Liver (tissue), 9 donors: ENCODE data around the gene USP2. TPM values are rescaled to one million over a fixed set of nuclear protein-coding genes. Genes with fewer than 3 reads are reported as not detected.

Experiments
- DNase-seq: peaks from one replicate; pipeline ENCODE4 v3.0.0-alpha.2; 2017; ENCODE audit warnings: low spot score
- H3K27ac ChIP-seq, 2 donors: one replicate each; pipeline ENCODE4 v1.7.0; 2013; ENCODE audit warnings: inconsistent platforms in 2 of 2, low read length in 2 of 2, control low read depth in 1 of 2, low read depth in 1 of 2, mild to moderate bottlenecking in 1 of 2
- H3K27me3 ChIP-seq, 4 donors: one replicate each; pipeline versions ENCODE4 v1.6.1 to v1.7.0; 2013; ENCODE audit warnings: low read length in 3 of 4, inconsistent platforms in 1 of 4, mild to moderate bottlenecking in 1 of 4, moderate library complexity in 1 of 4; ENCODE audit not compliant: control insufficient read depth in 4 of 4, insufficient read depth in 4 of 4
- H3K36me3 ChIP-seq, 4 donors: one replicate each; pipeline versions ENCODE4 v1.6.1 to v1.7.0; 2013; ENCODE audit warnings: low read length in 3 of 4, mild to moderate bottlenecking in 3 of 4, low read depth in 1 of 4, moderate library complexity in 1 of 4; ENCODE audit not compliant: control insufficient read depth in 4 of 4, insufficient read depth in 3 of 4
- H3K4me1 ChIP-seq, 4 donors: one replicate each; pipeline versions ENCODE4 v1.6.1 to v1.7.0; 2013; ENCODE audit warnings: low read length in 3 of 4, mild to moderate bottlenecking in 3 of 4, moderate library complexity in 1 of 4; ENCODE audit not compliant: control insufficient read depth in 4 of 4, insufficient read depth in 4 of 4
- H3K4me3 ChIP-seq, 3 donors: one replicate each; pipeline versions ENCODE4 v1.6.1 to v1.7.0; 2013; ENCODE audit warnings: low read length in 3 of 3, control low read depth in 1 of 3, low read depth in 1 of 3, mild to moderate bottlenecking in 1 of 3
- H3K9ac ChIP-seq, 2 donors: one replicate each; pipeline ENCODE4 v1.7.0; 2013; ENCODE audit warnings: low read length in 2 of 2, mild to moderate bottlenecking in 2 of 2, moderate library complexity in 2 of 2, control low read depth in 1 of 2, low read depth in 1 of 2
- H3K9me3 ChIP-seq, 4 donors: one replicate each; pipeline versions ENCODE4 v1.6.1 to v1.7.0; 2013; ENCODE audit warnings: low read length in 3 of 4; ENCODE audit not compliant: control insufficient read depth in 4 of 4
- EGR1 ChIP-seq, 2 donors: IDR thresholded peaks; 2 replicates each; pipeline ENCODE4 v1.6.1; 2016 to 2018; ENCODE audit warnings: antibody characterized with exemption in 2 of 2, low read depth in 2 of 2
- FOXA1 ChIP-seq: IDR thresholded peaks from 2 replicates; pipeline ENCODE4 v1.6.1; 2016; ENCODE audit warnings: antibody characterized with exemption
- FOXA2 ChIP-seq: IDR thresholded peaks from 2 replicates; pipeline ENCODE4 v1.6.1; 2016; ENCODE audit warnings: antibody characterized with exemption
- GABPA ChIP-seq, 2 donors: IDR thresholded peaks in 1 of 2; conservative IDR thresholded peaks in 1 of 2; 2 replicates each; pipeline ENCODE4 v1.6.1; 2016; ENCODE audit warnings: antibody characterized with exemption in 2 of 2, mild to moderate bottlenecking in 1 of 2, moderate library complexity in 1 of 2
- HNF4A ChIP-seq, 2 donors: conservative IDR thresholded peaks; 2 replicates each; pipeline ENCODE4 v1.6.1; 2016; ENCODE audit warnings: antibody characterized with exemption in 2 of 2, mild to moderate bottlenecking in 2 of 2
- HNF4G ChIP-seq: IDR thresholded peaks from 2 replicates; pipeline ENCODE4 v1.6.1; 2016; ENCODE audit warnings: antibody characterized with exemption
- JUND ChIP-seq, 2 donors: IDR thresholded peaks; 2 replicates each; pipeline ENCODE4 v1.6.1; 2016; ENCODE audit warnings: antibody characterized with exemption in 2 of 2
- NR2F2 ChIP-seq: IDR thresholded peaks from 2 replicates; pipeline ENCODE4 v1.6.1; 2016; ENCODE audit warnings: antibody characterized with exemption
- RAD21 ChIP-seq, 2 donors: IDR thresholded peaks; 2 replicates each; pipeline ENCODE4 v1.6.1; 2016; ENCODE audit warnings: antibody characterized with exemption in 2 of 2, mild to moderate bottlenecking in 2 of 2
- RXRA ChIP-seq, 2 donors: IDR thresholded peaks; 2 replicates each; pipeline ENCODE4 v1.6.1; 2017 to 2018; ENCODE audit warnings: antibody characterized with exemption in 2 of 2, mild to moderate bottlenecking in 1 of 2
- SP1 ChIP-seq: IDR thresholded peaks from 2 replicates; pipeline ENCODE4 v1.6.1; 2018; ENCODE audit warnings: antibody characterized with exemption, mild to moderate bottlenecking
- TAF1 ChIP-seq: conservative IDR thresholded peaks from 2 replicates; pipeline ENCODE4 v1.6.1; 2016; ENCODE audit warnings: antibody characterized with exemption, mild to moderate bottlenecking
- YY1 ChIP-seq: IDR thresholded peaks from 2 replicates; pipeline ENCODE4 v1.6.1; 2016; ENCODE audit warnings: antibody characterized with exemption, mild to moderate bottlenecking
- WGBS: extraction: QIAGEN DNeasy Blood & Tissue Kit; methylation state at CpG from one replicate; pipeline ENCODE4 v1.1.7; 2013; 5-methylcytosine and 5-hydroxymethylcytosine counted together
- polyA plus RNA-seq, 2 donors: library from polyadenylated mRNA; stranded (reverse) in 1 of 2; unstranded in 1 of 2; fragments of 200-250 nt in 1 of 2; fragments of >200 nt in 1 of 2; fragmentation: Nextera tagmentation in 1 of 2; extraction: Ambion mirVana in 1 of 2; gene quantifications; one replicate each; pipeline versions ENCODE4 v1.2.1 to v1.2.3, GENCODE V29; 2013 to 2015
- total RNA-seq, 2 donors: library from RNA; depleted of rRNA; stranded (reverse); fragments of >200 nt; gene quantifications; one replicate each; pipeline ENCODE4 v1.2.3, GENCODE V29; 2014
- TF ChIP-seq, protein P1 (sequence below): fragments of 150-350 bp; IDR thresholded peaks from 2 replicates; pipeline ENCODE4 v1.5.1; 2017; ENCODE audit warnings: improper control_type of control experiment, low read depth, low read length; ENCODE audit not compliant: missing input control
- TF ChIP-seq, protein P2 (sequence below): IDR thresholded peaks from 2 replicates; pipeline ENCODE4 v1.6.1; 2016; ENCODE audit warnings: antibody characterized with exemption
- TF ChIP-seq, protein P3 (sequence below): IDR thresholded peaks from 2 replicates; pipeline ENCODE4 v1.6.1; 2016; ENCODE audit warnings: antibody characterized with exemption
- TF ChIP-seq, protein P4 (sequence below): IDR thresholded peaks from 2 replicates; pipeline ENCODE4 v1.6.1; 2016; ENCODE audit warnings: antibody characterized with exemption, mild to moderate bottlenecking
- TF ChIP-seq, protein P5 (sequence below): IDR thresholded peaks from 2 replicates; pipeline ENCODE4 v1.6.1; 2016; ENCODE audit warnings: antibody characterized with exemption
- donor health status: healthy.
- donor health status: healthy.
- donor health status: healthy.
- donor health status: healthy.
- donor health status: healthy.

Gene USP2
- total and polyA plus RNA-seq, 4 donors: 0.65 to 4.4 (median 2.1) TPM

DNA sequence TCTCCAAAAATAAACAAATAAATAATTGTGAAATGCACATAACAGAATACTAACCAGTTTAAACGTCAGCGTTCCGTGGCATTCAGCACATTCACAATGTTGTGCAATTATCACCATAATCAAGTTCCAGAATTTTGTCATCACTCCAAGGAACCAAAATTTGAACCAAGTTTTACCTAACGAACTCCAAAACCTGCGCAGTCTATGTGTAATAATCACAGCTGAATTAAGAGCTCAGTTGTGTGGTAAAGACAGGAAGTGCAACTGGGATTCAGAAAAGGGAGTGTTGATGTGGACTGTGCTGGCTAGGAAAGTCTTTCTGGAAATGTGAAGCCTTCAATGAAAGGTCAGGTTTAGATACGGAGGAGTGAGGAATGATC is 59.1 kb downstream of the USP2 start:
- 50% methylated on average over 6 of the region's 6 CpGs for WGBS
- no peak for DNase-seq
- no peak for TF ChIP-seq FOXA1
- TF ChIP-seq SP1: no peak
- TF ChIP-seq, protein P1, sequence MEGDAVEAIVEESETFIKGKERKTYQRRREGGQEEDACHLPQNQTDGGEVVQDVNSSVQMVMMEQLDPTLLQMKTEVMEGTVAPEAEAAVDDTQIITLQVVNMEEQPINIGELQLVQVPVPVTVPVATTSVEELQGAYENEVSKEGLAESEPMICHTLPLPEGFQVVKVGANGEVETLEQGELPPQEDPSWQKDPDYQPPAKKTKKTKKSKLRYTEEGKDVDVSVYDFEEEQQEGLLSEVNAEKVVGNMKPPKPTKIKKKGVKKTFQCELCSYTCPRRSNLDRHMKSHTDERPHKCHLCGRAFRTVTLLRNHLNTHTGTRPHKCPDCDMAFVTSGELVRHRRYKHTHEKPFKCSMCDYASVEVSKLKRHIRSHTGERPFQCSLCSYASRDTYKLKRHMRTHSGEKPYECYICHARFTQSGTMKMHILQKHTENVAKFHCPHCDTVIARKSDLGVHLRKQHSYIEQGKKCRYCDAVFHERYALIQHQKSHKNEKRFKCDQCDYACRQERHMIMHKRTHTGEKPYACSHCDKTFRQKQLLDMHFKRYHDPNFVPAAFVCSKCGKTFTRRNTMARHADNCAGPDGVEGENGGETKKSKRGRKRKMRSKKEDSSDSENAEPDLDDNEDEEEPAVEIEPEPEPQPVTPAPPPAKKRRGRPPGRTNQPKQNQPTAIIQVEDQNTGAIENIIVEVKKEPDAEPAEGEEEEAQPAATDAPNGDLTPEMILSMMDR: peak; percentile 19
- TF ChIP-seq HNF4A (conservative IDR thresholded peaks at IDR 0.05): no peak
- no peak for TF ChIP-seq FOXA2
- H3K36me3 ChIP-seq: no peaks in the 10 kb centered on the region
- H3K9me3 ChIP-seq: no peaks in the 10 kb centered on the region
- H3K4me1 ChIP-seq: peaks cover 4 to 22% (median 12%) of the 10 kb centered on the region in 4 donors
- H3K27ac ChIP-seq: no peak overlapping the region
- no peak overlapping the region for H3K9ac ChIP-seq
- peaks cover 0 to 6% (median under 1%) of the 10 kb centered on the region in 4 donors for H3K27me3 ChIP-seq
- H3K4me3 ChIP-seq: no peak overlapping the region

DNA sequence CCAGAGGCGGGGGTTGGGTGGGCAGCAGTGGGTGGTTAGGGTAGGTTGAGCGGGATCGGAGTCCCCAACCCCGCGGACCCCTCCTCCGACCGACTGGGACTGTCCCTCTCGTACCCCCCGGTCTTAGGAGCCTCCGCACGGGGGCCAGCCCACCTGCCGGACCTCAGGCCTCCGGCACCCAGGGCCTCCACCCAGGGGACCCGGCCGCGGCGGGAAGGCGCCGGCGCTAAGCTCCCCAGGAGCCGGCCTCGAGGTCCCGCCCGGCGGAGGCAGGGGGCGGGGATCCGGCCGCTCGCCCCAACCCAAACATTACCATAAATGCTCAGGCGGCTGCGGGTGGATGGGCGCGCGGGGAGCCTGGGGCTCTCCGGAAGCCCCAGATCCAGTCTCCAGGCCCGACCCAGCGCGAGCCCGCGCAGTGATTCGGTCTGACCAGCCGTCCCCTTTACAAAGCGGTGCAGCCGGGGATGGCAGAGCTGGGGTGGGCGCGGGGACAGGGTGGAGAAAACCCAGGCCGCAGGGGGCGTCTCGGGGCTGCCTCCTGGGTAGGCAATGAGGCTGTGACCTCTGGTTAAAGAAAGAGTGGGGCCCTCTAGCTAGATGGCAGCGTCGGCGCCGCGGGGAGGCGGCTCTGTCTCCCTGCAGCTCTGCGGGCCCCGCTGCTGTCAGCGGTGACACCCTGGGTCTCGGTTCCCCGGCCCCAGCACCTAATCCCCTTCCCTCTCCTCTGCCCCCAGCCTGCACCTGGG is 60.5 kb downstream of the USP2 start:
- Histone ChIP-seq H3K27me3 (peaks cover 0 to 8% (median 3%) of the 10 kb centered on the region in 4 donors), H3K27ac (peak overlapping the region; percentile 64 to 69), H3K4me1 (peaks cover 9 to 33% (median 20%) of the 10 kb centered on the region in 4 donors), H3K4me3 (peak overlapping the region; percentile 30 to 52 (median 45)), H3K9ac (no peak overlapping the region), H3K36me3 (no peaks in the 10 kb centered on the region), H3K9me3 (no peaks in the 10 kb centered on the region)
- WGBS: 3% methylated on average over 60 of the region's 60 CpGs
- no peak for DNase-seq
- TF ChIP-seq, protein P2, sequence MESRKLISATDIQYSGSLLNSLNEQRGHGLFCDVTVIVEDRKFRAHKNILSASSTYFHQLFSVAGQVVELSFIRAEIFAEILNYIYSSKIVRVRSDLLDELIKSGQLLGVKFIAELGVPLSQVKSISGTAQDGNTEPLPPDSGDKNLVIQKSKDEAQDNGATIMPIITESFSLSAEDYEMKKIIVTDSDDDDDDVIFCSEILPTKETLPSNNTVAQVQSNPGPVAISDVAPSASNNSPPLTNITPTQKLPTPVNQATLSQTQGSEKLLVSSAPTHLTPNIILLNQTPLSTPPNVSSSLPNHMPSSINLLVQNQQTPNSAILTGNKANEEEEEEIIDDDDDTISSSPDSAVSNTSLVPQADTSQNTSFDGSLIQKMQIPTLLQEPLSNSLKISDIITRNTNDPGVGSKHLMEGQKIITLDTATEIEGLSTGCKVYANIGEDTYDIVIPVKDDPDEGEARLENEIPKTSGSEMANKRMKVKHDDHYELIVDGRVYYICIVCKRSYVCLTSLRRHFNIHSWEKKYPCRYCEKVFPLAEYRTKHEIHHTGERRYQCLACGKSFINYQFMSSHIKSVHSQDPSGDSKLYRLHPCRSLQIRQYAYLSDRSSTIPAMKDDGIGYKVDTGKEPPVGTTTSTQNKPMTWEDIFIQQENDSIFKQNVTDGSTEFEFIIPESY: no peak
- TF ChIP-seq HNF4G (no peak), RAD21 (IDR thresholded peaks at IDR 0.05) (no peak), GABPA (IDR thresholded peaks at IDR 0.05 in 1 of 2, conservative IDR thresholded peaks at IDR 0.05 in 1 of 2) (no peak), HNF4A (conservative IDR thresholded peaks at IDR 0.05) (no peak), TAF1 (no peak), FOXA1 (no peak), JUND (IDR thresholded peaks at IDR 0.05) (no peak), FOXA2 (no peak), NR2F2 (no peak), RXRA (IDR thresholded peaks at IDR 0.05) (no peak), YY1 (no peak), EGR1 (IDR thresholded peaks at IDR 0.05; ENCODE audit: low read depth in 2 of 2) (no peak), SP1 (no peak)
- TF ChIP-seq, protein P1: no peak
- TF ChIP-seq, protein P3, sequence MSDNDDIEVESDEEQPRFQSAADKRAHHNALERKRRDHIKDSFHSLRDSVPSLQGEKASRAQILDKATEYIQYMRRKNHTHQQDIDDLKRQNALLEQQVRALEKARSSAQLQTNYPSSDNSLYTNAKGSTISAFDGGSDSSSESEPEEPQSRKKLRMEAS: no peak
- TF ChIP-seq, protein P4, sequence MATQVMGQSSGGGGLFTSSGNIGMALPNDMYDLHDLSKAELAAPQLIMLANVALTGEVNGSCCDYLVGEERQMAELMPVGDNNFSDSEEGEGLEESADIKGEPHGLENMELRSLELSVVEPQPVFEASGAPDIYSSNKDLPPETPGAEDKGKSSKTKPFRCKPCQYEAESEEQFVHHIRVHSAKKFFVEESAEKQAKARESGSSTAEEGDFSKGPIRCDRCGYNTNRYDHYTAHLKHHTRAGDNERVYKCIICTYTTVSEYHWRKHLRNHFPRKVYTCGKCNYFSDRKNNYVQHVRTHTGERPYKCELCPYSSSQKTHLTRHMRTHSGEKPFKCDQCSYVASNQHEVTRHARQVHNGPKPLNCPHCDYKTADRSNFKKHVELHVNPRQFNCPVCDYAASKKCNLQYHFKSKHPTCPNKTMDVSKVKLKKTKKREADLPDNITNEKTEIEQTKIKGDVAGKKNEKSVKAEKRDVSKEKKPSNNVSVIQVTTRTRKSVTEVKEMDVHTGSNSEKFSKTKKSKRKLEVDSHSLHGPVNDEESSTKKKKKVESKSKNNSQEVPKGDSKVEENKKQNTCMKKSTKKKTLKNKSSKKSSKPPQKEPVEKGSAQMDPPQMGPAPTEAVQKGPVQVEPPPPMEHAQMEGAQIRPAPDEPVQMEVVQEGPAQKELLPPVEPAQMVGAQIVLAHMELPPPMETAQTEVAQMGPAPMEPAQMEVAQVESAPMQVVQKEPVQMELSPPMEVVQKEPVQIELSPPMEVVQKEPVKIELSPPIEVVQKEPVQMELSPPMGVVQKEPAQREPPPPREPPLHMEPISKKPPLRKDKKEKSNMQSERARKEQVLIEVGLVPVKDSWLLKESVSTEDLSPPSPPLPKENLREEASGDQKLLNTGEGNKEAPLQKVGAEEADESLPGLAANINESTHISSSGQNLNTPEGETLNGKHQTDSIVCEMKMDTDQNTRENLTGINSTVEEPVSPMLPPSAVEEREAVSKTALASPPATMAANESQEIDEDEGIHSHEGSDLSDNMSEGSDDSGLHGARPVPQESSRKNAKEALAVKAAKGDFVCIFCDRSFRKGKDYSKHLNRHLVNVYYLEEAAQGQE: no peak
- TF ChIP-seq, protein P5, sequence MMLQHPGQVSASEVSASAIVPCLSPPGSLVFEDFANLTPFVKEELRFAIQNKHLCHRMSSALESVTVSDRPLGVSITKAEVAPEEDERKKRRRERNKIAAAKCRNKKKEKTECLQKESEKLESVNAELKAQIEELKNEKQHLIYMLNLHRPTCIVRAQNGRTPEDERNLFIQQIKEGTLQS: no peak
